IgD-negative memory B cell (primary cell): ENCODE results near the gene DENND1A. TPM values are rescaled to one million over a fixed set of nuclear protein-coding genes. Genes with fewer than 3 reads are reported as not detected.

Experiments
- H3K27ac Mint-ChIP-seq, 3 donors: one replicate each; pipeline ENCODE4 v1.8.0; 2020 to 2022; ENCODE audit warnings: mild to moderate bottlenecking in 3 of 3, mixed read lengths in 3 of 3, moderate library complexity in 1 of 3
- H3K27me3 Mint-ChIP-seq: one replicate; pipeline ENCODE4 v1.8.0; 2021; ENCODE audit warnings: mixed read lengths
- H3K36me3 Mint-ChIP-seq: one replicate; pipeline ENCODE4 v1.8.0; 2020; ENCODE audit warnings: mild to moderate bottlenecking, mixed read lengths
- H3K4me1 Mint-ChIP-seq, 3 donors: one replicate each; pipeline ENCODE4 v1.8.0; 2020 to 2022; ENCODE audit warnings: mixed read lengths in 3 of 3, mild to moderate bottlenecking in 1 of 3
- H3K4me3 Mint-ChIP-seq, 4 donors: one replicate each; pipeline ENCODE4 v1.8.0; 2020 to 2022; ENCODE audit warnings: mild to moderate bottlenecking in 4 of 4, mixed read lengths in 4 of 4, moderate library complexity in 3 of 4
- H3K9me3 Mint-ChIP-seq, 3 donors: one replicate each; pipeline ENCODE4 v1.8.0; 2020 to 2021; ENCODE audit warnings: mixed read lengths in 3 of 3, mild to moderate bottlenecking in 1 of 3
- polyA plus RNA-seq: library from polyadenylated mRNA; unstranded; fragments of 300-500 nt; fragmentation: Illumina TruSeq; gene quantifications from one replicate; pipeline ENCODE4 v1.2.3, GENCODE V29; 2021

DENND1A gene
- polyA plus RNA-seq, 1 donor from 2014 or later, result 6.4 TPM

GRCh38 chr9:123394291-123395235, 535.4 kb downstream of the DENND1A start:
- no peaks in the 10 kb centered on the region for H3K27me3 Mint-ChIP-seq
- H3K4me3 Mint-ChIP-seq, result peak overlapping the region in 1 of 4 donors; percentile 58
- no peaks in the 10 kb centered on the region for H3K4me1 Mint-ChIP-seq
- peaks cover 0 to 1% (median 0%) of the 10 kb centered on the region in 3 donors for H3K9me3 Mint-ChIP-seq
- H3K27ac Mint-ChIP-seq, result no peak overlapping the region
- H3K36me3 Mint-ChIP-seq, result peaks cover 4% of the 10 kb centered on the region

GRCh38 chr9:123392802-123393201, 537.1 kb downstream of the DENND1A start:
- Mint-ChIP-seq H3K9me3 (peaks cover 0 to 1% (median 0%) of the 10 kb centered on the region in 3 donors), H3K4me1 (no peaks in the 10 kb centered on the region)

GRCh38 chr9:123391946-123392345, 538.0 kb downstream of the DENND1A start:
- H3K27me3 Mint-ChIP-seq, result no peaks in the 10 kb centered on the region
- H3K9me3 Mint-ChIP-seq, result peaks cover 0 to 1% (median 0%) of the 10 kb centered on the region in 3 donors
- peaks cover 4% of the 10 kb centered on the region for H3K36me3 Mint-ChIP-seq
- H3K27ac Mint-ChIP-seq, result peak overlapping the region in 1 of 3 donors; percentile 28
- no peaks in the 10 kb centered on the region for H3K4me1 Mint-ChIP-seq
- H3K4me3 Mint-ChIP-seq, result no peak overlapping the region

More at GRCh38 chr9:123392802-123393201, 537.1 kb downstream of the DENND1A start:
- Mint-ChIP-seq H3K4me3 (no peak overlapping the region), H3K27me3 (no peaks in the 10 kb centered on the region), H3K27ac (no peak overlapping the region), H3K36me3 (peaks cover 4% of the 10 kb centered on the region)

GRCh38 chr9:123391233-123391632, 538.7 kb downstream of the DENND1A start:
- Mint-ChIP-seq H3K4me1 (no peaks in the 10 kb centered on the region), H3K27ac (no peak overlapping the region), H3K27me3 (no peaks in the 10 kb centered on the region), H3K4me3 (no peak overlapping the region), H3K36me3 (peaks cover 4% of the 10 kb centered on the region), H3K9me3 (peaks cover 0 to 1% (median 0%) of the 10 kb centered on the region in 3 donors)

GRCh38 chr9:123390337-123391135, 539.4 kb downstream of the DENND1A start:
- Mint-ChIP-seq H3K27ac (peak overlapping the region in 1 of 3 donors; percentile 85), H3K4me3 (no peak overlapping the region), H3K27me3 (no peaks in the 10 kb centered on the region), H3K4me1 (no peaks in the 10 kb centered on the region), H3K36me3 (peaks cover 4% of the 10 kb centered on the region), H3K9me3 (peaks cover 0 to 1% (median 0%) of the 10 kb centered on the region in 3 donors)

- peaks cover 0 to 1% (median 0%) of the 10 kb centered on the region in 3 donors for H3K9me3 Mint-ChIP-seq
- H3K36me3 Mint-ChIP-seq, result peaks cover 4% of the 10 kb centered on the region
- no peak overlapping the region for H3K27ac Mint-ChIP-seq
- no peak overlapping the region for H3K4me3 Mint-ChIP-seq
- H3K4me1 Mint-ChIP-seq, result peaks cover 0 to 3% (median 3%) of the 10 kb centered on the region in 3 donors
- H3K27me3 Mint-ChIP-seq, result no peaks in the 10 kb centered on the region
Observed at GRCh38 chr9:123389698-123390097, 540.2 kb downstream of the DENND1A start.

GRCh38 chr9:123389070-123389469, 540.9 kb downstream of the DENND1A start:
- Mint-ChIP-seq H3K27ac (no peak overlapping the region), H3K4me3 (no peak overlapping the region), H3K4me1 (peaks cover 0 to 3% (median 3%) of the 10 kb centered on the region in 3 donors), H3K36me3 (peaks cover 3% of the 10 kb centered on the region), H3K27me3 (no peaks in the 10 kb centered on the region), H3K9me3 (no peaks in the 10 kb centered on the region)

- Mint-ChIP-seq H3K27me3 (no peaks in the 10 kb centered on the region), H3K36me3 (no peaks in the 10 kb centered on the region), H3K9me3 (no peaks in the 10 kb centered on the region), H3K27ac (no peak overlapping the region), H3K4me1 (peaks cover 0 to 3% (median 3%) of the 10 kb centered on the region in 3 donors), H3K4me3 (no peak overlapping the region)
Observed at GRCh38 chr9:123387686-123388085, 542.2 kb downstream of the DENND1A start.

- peaks cover 0 to 3% (median 3%) of the 10 kb centered on the region in 3 donors for H3K4me1 Mint-ChIP-seq
- no peak overlapping the region for H3K27ac Mint-ChIP-seq
- H3K27me3 Mint-ChIP-seq, result no peaks in the 10 kb centered on the region
- H3K36me3 Mint-ChIP-seq, result peaks cover 1% of the 10 kb centered on the region
- H3K4me3 Mint-ChIP-seq, result no peak overlapping the region
- no peaks in the 10 kb centered on the region for H3K9me3 Mint-ChIP-seq
Observed at GRCh38 chr9:123383512-123384170, 546.3 kb downstream of the DENND1A start.

- Mint-ChIP-seq H3K27ac (no peak overlapping the region), H3K4me1 (peaks cover 0 to 3% (median 3%) of the 10 kb centered on the region in 3 donors), H3K9me3 (no peaks in the 10 kb centered on the region), H3K27me3 (no peaks in the 10 kb centered on the region), H3K36me3 (peaks cover 1% of the 10 kb centered on the region), H3K4me3 (no peak overlapping the region)
Observed at GRCh38 chr9:123382653-123383511, 547.0 kb downstream of the DENND1A start.

GRCh38 chr9:123380852-123381705, 548.8 kb downstream of the DENND1A start:
- peaks cover 3% of the 10 kb centered on the region for H3K36me3 Mint-ChIP-seq
- H3K9me3 Mint-ChIP-seq, result no peaks in the 10 kb centered on the region
- peaks cover 0 to 3% (median 3%) of the 10 kb centered on the region in 3 donors for H3K4me1 Mint-ChIP-seq
- H3K4me3 Mint-ChIP-seq, result no peak overlapping the region
- H3K27me3 Mint-ChIP-seq, result no peaks in the 10 kb centered on the region
- no peak overlapping the region for H3K27ac Mint-ChIP-seq

- Mint-ChIP-seq H3K36me3 (peaks cover 3% of the 10 kb centered on the region), H3K4me1 (no peaks in the 10 kb centered on the region), H3K27me3 (peaks cover 11% of the 10 kb centered on the region), H3K9me3 (peaks cover 0 to 1% (median 0%) of the 10 kb centered on the region in 3 donors), H3K4me3 (no peak overlapping the region), H3K27ac (no peak overlapping the region)
Observed at GRCh38 chr9:123378956-123379660, 550.8 kb downstream of the DENND1A start.

GRCh38 chr9:123378025-123378424, 551.9 kb downstream of the DENND1A start:
- Mint-ChIP-seq H3K9me3 (peaks cover 0 to 1% (median 0%) of the 10 kb centered on the region in 3 donors), H3K27ac (no peak overlapping the region), H3K36me3 (peaks cover 3% of the 10 kb centered on the region), H3K27me3 (peaks cover 15% of the 10 kb centered on the region), H3K4me1 (no peaks in the 10 kb centered on the region), H3K4me3 (no peak overlapping the region)
